ENCODE results near the gene TJP2.

DNA sequence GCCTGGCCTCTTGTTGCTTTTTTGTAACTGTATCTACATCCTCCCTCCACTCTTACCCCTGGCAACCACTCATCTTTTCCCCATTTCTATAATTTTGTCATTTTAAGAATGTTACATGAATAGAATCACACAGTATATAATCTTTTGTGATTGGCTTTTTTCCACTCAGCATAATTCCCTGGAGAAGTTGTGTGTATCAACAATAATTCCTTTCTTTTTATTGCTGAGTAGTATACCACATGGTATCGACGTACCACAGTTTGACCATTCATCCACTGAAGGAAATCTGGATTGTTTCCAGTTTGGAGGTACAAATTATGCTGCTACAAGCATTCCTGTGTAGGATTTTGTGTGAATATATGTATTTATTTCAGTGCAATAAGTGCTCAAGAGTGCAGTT is 129.3 kb downstream of the TJP2 start:
- TF ChIP-seq POLR2A (IDR thresholded peaks at IDR 0.05; ENCODE audit: low read length), result no peak
- TF ChIP-seq GATA1 (IDR thresholded peaks at IDR 0.05; ENCODE audit: low read depth, low read length), result no peak
